Thyroid gland (tissue), 4 donors: ENCODE data around the gene SHROOM3. TPM values are rescaled to one million over a fixed set of nuclear protein-coding genes. Genes with fewer than 3 reads are reported as not detected.
A peak's percentile ranks its signal among the peaks of the same experiment; 100 is the strongest.

Experiments used
- DNase-seq, 2 donors: peaks; one replicate each; pipeline ENCODE4 v3.0.0-alpha.2; 2019
- H3K27ac ChIP-seq, 3 donors: fragments of 200-600 bp; sonication (generic); 1 replicate in 2 of 3; 2 replicates in 1 of 3; pipeline ENCODE4 v1.5.1; 2016 to 2019; ENCODE audit warnings: mild to moderate bottlenecking in 1 of 3, moderate library complexity in 1 of 3
- H3K27me3 ChIP-seq: fragments of 200-600 bp; sonication (generic); one replicate; pipeline ENCODE4 v1.5.1; 2019
- H3K36me3 ChIP-seq, 2 donors: fragments of 200-600 bp; sonication (generic); one replicate each; pipeline ENCODE4 v1.5.1; 2016 to 2019
- H3K4me1 ChIP-seq, 2 donors: fragments of 200-600 bp; sonication (generic); one replicate each; pipeline ENCODE4 v1.5.1; 2017 to 2019
- H3K4me3 ChIP-seq, 3 donors: fragments of 200-600 bp; sonication (generic); replicated peaks in 1 of 3; 1 replicate in 2 of 3; 2 replicates in 1 of 3; pipeline ENCODE4 v1.5.1; 2016; ENCODE audit warnings: mild to moderate bottlenecking in 1 of 3
- H3K9me3 ChIP-seq: fragments of 200-600 bp; sonication (generic); one replicate; pipeline ENCODE4 v1.5.1; 2017
- CTCF ChIP-seq, 6 experiments: fragments of 200-600 bp in 3 of 6; fragments of 450-650 bp in 3 of 6; sonication (generic) in 3 of 6; IDR thresholded peaks; one replicate each; pipeline ENCODE4 v1.5.1; 2016 to 2019; ENCODE audit warnings: antibody characterized with exemption in 6 of 6, mild to moderate bottlenecking in 2 of 6, inconsistent platforms in 1 of 6, moderate library complexity in 1 of 6
- POLR2A ChIP-seq, 2 donors: fragments of 450-650 bp; IDR thresholded peaks; one replicate each; pipeline ENCODE4 v1.6.1; 2017; ENCODE audit warnings: antibody characterized with exemption in 2 of 2, mild to moderate bottlenecking in 2 of 2, moderate library complexity in 1 of 2
- WGBS, 2 donors: methylation state at CpG; one replicate each; pipeline ENCODE4 v1.1.5; 2017; 5-methylcytosine and 5-hydroxymethylcytosine counted together
- intact Hi-C: fragments of 100-400 bp; cut with DNase I; formaldehyde crosslinking; loops from one replicate; pipeline ENCODE4 v1.15.1; 2023
- total RNA-seq, 4 donors: library from RNA; depleted of rRNA; stranded (reverse); fragments of >200 nt; gene quantifications; one replicate each; pipeline ENCODE4 v1.2.3, GENCODE V29; 2016

Gene SHROOM3
- total RNA-seq, 4 donors from 2014 or later, result 41.7 to 77.8 (median 62.0) TPM

GRCh38 chr4:76568262-76568661, 133.2 kb downstream of the SHROOM3 start:
- TF ChIP-seq CTCF (IDR thresholded peaks at IDR 0.05) (no peak), POLR2A (IDR thresholded peaks at IDR 0.05) (no peak)
- no peak overlapping the region for H3K4me3 ChIP-seq
- no peaks in the 10 kb centered on the region for H3K9me3 ChIP-seq
- H3K36me3 ChIP-seq, result no peaks in the 10 kb centered on the region
- DNase-seq, result no peak
- intact Hi-C loops, result no loop called here
- H3K27me3 ChIP-seq, result no peaks in the 10 kb centered on the region
- no peak overlapping the region for H3K27ac ChIP-seq
- 67 to 74% methylated on average over 5 of the region's 5 CpGs for WGBS, 2 donors
- peaks cover 24% of the 10 kb centered on the region in 2 donors for H3K4me1 ChIP-seq

GRCh38 chr4:76569225-76569624, 134.2 kb downstream of the SHROOM3 start:
- DNase-seq, result no peak
- Histone ChIP-seq H3K4me3 (no peak overlapping the region), H3K4me1 (peaks cover 15 to 22% of the 10 kb centered on the region in 2 donors), H3K27ac (peak overlapping the region in 1 of 3 donors; percentile 48), H3K27me3 (no peaks in the 10 kb centered on the region), H3K36me3 (no peaks in the 10 kb centered on the region), H3K9me3 (no peaks in the 10 kb centered on the region)
- WGBS, 2 donors, result 90 to 92% methylated on average over 3 of the region's 3 CpGs
- no peak for TF ChIP-seq CTCF (IDR thresholded peaks at IDR 0.05)
- TF ChIP-seq POLR2A (IDR thresholded peaks at IDR 0.05), result no peak
- intact Hi-C loops, result no loop called here

GRCh38 chr4:76569706-76570105, 134.7 kb downstream of the SHROOM3 start:
- intact Hi-C loops, result no loop called here
- Histone ChIP-seq H3K4me3 (no peak overlapping the region), H3K9me3 (no peaks in the 10 kb centered on the region), H3K36me3 (no peaks in the 10 kb centered on the region), H3K4me1 (peaks cover 14 to 21% of the 10 kb centered on the region in 2 donors), H3K27me3 (no peaks in the 10 kb centered on the region), H3K27ac (peak overlapping the region in 2 of 3 donors; percentile 48 to 52)
- TF ChIP-seq POLR2A (IDR thresholded peaks at IDR 0.05), result no peak
- no peak for TF ChIP-seq CTCF (IDR thresholded peaks at IDR 0.05)
- 80 to 84% methylated on average over 4 of the region's 4 CpGs for WGBS, 2 donors
- DNase-seq, result no peak

- TF ChIP-seq POLR2A (IDR thresholded peaks at IDR 0.05) (no peak), CTCF (IDR thresholded peaks at IDR 0.05) (no peak)
- no peaks in the 10 kb centered on the region for H3K9me3 ChIP-seq
- peak; percentile 73 to 83 for DNase-seq
- intact Hi-C loops, result no loop called here
- peaks cover 14 to 21% of the 10 kb centered on the region in 2 donors for H3K4me1 ChIP-seq
- WGBS, 2 donors, result 78 to 83% methylated on average over 10 of the region's 10 CpGs
- no peak overlapping the region for H3K4me3 ChIP-seq
- no peaks in the 10 kb centered on the region for H3K36me3 ChIP-seq
- H3K27ac ChIP-seq, result peak overlapping the region in 2 of 3 donors; percentile 48 to 52
- no peaks in the 10 kb centered on the region for H3K27me3 ChIP-seq
Measured at GRCh38 chr4:76570141-76570973, 135.3 kb downstream of the SHROOM3 start.

- Histone ChIP-seq H3K9me3 (no peaks in the 10 kb centered on the region), H3K27me3 (no peaks in the 10 kb centered on the region), H3K36me3 (no peaks in the 10 kb centered on the region), H3K4me1 (peaks cover 14 to 21% of the 10 kb centered on the region in 2 donors), H3K27ac (peak overlapping the region in 2 of 3 donors; percentile 2 to 48), H3K4me3 (no peak overlapping the region)
- WGBS, 2 donors, result 50 to 56% methylated on average over 3 of the region's 3 CpGs
- TF ChIP-seq POLR2A (IDR thresholded peaks at IDR 0.05) (no peak), CTCF (IDR thresholded peaks at IDR 0.05) (no peak)
- DNase-seq, result no peak
- intact Hi-C loops, result no loop called here
Measured at GRCh38 chr4:76571274-76571673, 136.2 kb downstream of the SHROOM3 start.
